PC-3 (cell line): ENCODE results near the gene ARHGEF4. TPM values are rescaled to one million over a fixed set of nuclear protein-coding genes. Genes with fewer than 3 reads are reported as not detected.

Source experiments
- ATAC-seq: fragments of 200-7000 bp; cut with Tn5 transposase; 2 replicates; pipeline ENCODE4 v1.9.1; 2020; ENCODE audit warnings: mild to moderate bottlenecking, moderate library complexity
- BruUV-seq: library from RNA; stranded (reverse); fragments of 400-500 nt; replicated peaks from 2 replicates; lab custom pipeline; 2021; lab: Mats Ljungman, UMichigan
- CTCF ChIA-PET: fragments of 300-600 bp; sonication (Branson Sonifier 250); formaldehyde crosslinking; loops from one replicate; lab custom pipeline; 2022; ENCODE audit warnings: antibody characterized with exemption; lab: Charles Lee
- POLR2A ChIA-PET: fragments of 300-600 bp; sonication (Branson Sonifier 250); formaldehyde crosslinking; loops from one replicate; lab custom pipeline; 2022; ENCODE audit warnings: antibody characterized with exemption; ENCODE audit not compliant: unreplicated experiment; lab: Charles Lee
- DNase-seq: peaks from one replicate; pipeline ENCODE4 v3.0.0-alpha.2; 2015
- H2AFZ ChIP-seq: fragments of 300-600 bp; sonication (generic); 2 replicates; pipeline ENCODE4 v1.6.0; 2016; ENCODE audit warnings: antibody characterized with exemption, low read length
- H3F3A ChIP-seq: fragments of 300-600 bp; sonication (generic); one replicate; pipeline ENCODE4 v1.6.0; 2017; ENCODE audit warnings: antibody characterized with exemption, low read length, control low read depth, mild to moderate bottlenecking; ENCODE audit not compliant: unreplicated experiment
- H3K27ac ChIP-seq: fragments of 300-600 bp; sonication (generic); 2 replicates; pipeline ENCODE4 v1.5.1; 2016; ENCODE audit warnings: mild to moderate bottlenecking, low read length
- H3K27me3 ChIP-seq: fragments of 300-600 bp; sonication (generic); 2 replicates; pipeline ENCODE4 v1.6.1; 2016; ENCODE audit warnings: low read length, mixed read lengths
- H3K36me3 ChIP-seq: fragments of 300-600 bp; sonication (generic); 2 replicates; pipeline ENCODE4 v1.6.1; 2016; ENCODE audit warnings: low read depth, mixed run types, low read length, mixed read lengths
- H3K4me1 ChIP-seq: fragments of 300-600 bp; sonication (generic); 2 replicates; pipeline ENCODE4 v1.5.1; 2016; ENCODE audit warnings: low read length; ENCODE audit not compliant: insufficient read depth
- H3K4me2 ChIP-seq: fragments of 300-600 bp; sonication (generic); 2 replicates; pipeline ENCODE4 v1.6.0; 2016; ENCODE audit warnings: low read length
- H3K4me3 ChIP-seq: fragments of 300-600 bp; sonication (generic); 2 replicates; pipeline ENCODE4 v1.5.1; 2016; ENCODE audit warnings: mild to moderate bottlenecking, low read length, mixed read lengths
- H3K79me2 ChIP-seq: fragments of 300-600 bp; sonication (generic); 2 replicates; pipeline ENCODE4 v1.6.1; 2017; ENCODE audit warnings: low read length, mixed read lengths
- H3K9ac ChIP-seq: fragments of 300-600 bp; sonication (generic); 2 replicates; pipeline ENCODE4 v1.6.0; 2016; ENCODE audit warnings: mild to moderate bottlenecking, low read length
- H3K9me2 ChIP-seq: fragments of 300-600 bp; sonication (generic); replicated peaks from 2 replicates; pipeline ENCODE4 v1.6.1; 2016; ENCODE audit warnings: mixed run types, low read length, mixed read lengths
- H3K9me3 ChIP-seq: fragments of 300-600 bp; sonication (generic); 2 replicates; pipeline ENCODE4 v1.6.1; 2016; ENCODE audit warnings: low read length, mixed read lengths
- H4K20me1 ChIP-seq: fragments of 300-600 bp; sonication (generic); 2 replicates; pipeline ENCODE4 v1.6.1; 2016; ENCODE audit warnings: low read length, mixed read lengths
- EZH2 ChIP-seq: fragments of 300-600 bp; sonication (generic); IDR thresholded peaks from one replicate; pipeline ENCODE4 v1.6.1; 2017; ENCODE audit warnings: antibody characterized with exemption, mild to moderate bottlenecking, low read length; ENCODE audit not compliant: unreplicated experiment
- EZH2phosphoT487 ChIP-seq: fragments of 300-600 bp; sonication (generic); IDR thresholded peaks from 2 replicates; pipeline ENCODE4 v1.6.1; 2018; ENCODE audit warnings: mild to moderate bottlenecking, antibody characterized with exemption, low read length, borderline replicate concordance
- intact Hi-C: fragments of 100-400 bp; cut with micrococcal nuclease; formaldehyde crosslinking; loops from 2 replicates; pipeline ENCODE4 v1.9.0; 2023
- total RNA-seq: library from RNA; depleted of rRNA; stranded (reverse); fragments of >200 nt; gene quantifications from 2 replicates; pipeline ENCODE4 v1.2.3, GENCODE V29; 2014
- TF ChIP-seq, protein P1 (sequence below): fragments of 300-600 bp; sonication (generic); conservative IDR thresholded peaks from 2 replicates; pipeline ENCODE4 v1.5.1; 2017; ENCODE audit warnings: antibody characterized with exemption, low read depth, mild to moderate bottlenecking, low read length

Gene ARHGEF4
- total RNA-seq, 1 experiment from 2014 or later = 21.5 TPM

DNA sequence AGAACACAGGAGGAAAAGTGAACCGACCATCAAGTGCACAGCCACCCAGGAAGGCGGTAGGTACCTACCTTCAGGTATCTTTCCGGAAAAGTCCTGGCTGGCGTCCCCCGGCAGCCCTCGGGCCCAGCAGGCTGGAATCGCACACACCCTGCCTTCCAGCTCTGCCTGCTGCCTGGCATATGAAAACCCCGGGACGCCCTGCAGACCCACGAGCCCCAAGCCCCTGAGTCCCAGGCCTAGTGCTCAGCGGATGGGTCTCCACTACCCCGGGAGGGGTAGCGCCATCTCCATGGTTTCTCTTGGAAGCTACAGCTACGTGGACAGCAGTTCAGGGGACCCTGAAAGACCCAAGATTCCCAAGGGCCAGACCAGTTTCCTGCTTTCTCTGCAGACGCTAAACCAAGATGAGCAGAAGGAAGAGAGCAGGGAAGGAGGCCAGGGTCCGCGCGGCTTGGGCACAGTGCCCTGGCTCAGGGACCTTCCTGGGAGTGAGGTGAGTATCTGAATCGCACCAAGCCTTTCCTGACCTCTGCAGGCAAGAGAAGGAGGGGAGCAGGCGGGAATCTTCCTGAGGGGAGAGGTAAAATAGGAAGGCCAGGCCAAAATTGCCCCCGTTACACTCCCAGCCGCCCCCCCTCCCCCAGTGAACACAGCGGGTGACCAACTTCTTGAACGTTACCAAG, 80.4 kb downstream of the ARHGEF4 start:
- no peaks in the 10 kb centered on the region for H4K20me1 ChIP-seq
- BruUV-seq = no TSS peak
- no peak overlapping the region for H2AFZ ChIP-seq
- H3F3A ChIP-seq = no peaks in the 10 kb centered on the region
- no peak overlapping the region for H3K4me2 ChIP-seq
- CTCF ChIA-PET = no interaction called here
- ATAC-seq (no peak), DNase-seq (no peak)
- intact Hi-C loops = no loop called here
- H3K36me3 ChIP-seq = no peaks in the 10 kb centered on the region; the same call in 1 of the 2 replicates
- no peak overlapping the region for H3K27ac ChIP-seq
- H3K9me2 ChIP-seq = no peaks in the 10 kb centered on the region
- no peak overlapping the region for H3K4me3 ChIP-seq
- no peaks in the 10 kb centered on the region for H3K79me2 ChIP-seq
- no peaks in the 10 kb centered on the region for H3K27me3 ChIP-seq
- TF ChIP-seq EZH2phosphoT487 (no peak), EZH2 (no peak)
- TF ChIP-seq, protein P1, sequence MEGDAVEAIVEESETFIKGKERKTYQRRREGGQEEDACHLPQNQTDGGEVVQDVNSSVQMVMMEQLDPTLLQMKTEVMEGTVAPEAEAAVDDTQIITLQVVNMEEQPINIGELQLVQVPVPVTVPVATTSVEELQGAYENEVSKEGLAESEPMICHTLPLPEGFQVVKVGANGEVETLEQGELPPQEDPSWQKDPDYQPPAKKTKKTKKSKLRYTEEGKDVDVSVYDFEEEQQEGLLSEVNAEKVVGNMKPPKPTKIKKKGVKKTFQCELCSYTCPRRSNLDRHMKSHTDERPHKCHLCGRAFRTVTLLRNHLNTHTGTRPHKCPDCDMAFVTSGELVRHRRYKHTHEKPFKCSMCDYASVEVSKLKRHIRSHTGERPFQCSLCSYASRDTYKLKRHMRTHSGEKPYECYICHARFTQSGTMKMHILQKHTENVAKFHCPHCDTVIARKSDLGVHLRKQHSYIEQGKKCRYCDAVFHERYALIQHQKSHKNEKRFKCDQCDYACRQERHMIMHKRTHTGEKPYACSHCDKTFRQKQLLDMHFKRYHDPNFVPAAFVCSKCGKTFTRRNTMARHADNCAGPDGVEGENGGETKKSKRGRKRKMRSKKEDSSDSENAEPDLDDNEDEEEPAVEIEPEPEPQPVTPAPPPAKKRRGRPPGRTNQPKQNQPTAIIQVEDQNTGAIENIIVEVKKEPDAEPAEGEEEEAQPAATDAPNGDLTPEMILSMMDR = no peak
- H3K4me1 ChIP-seq = peaks cover 5% of the 10 kb centered on the region; the same call in 1 of the 2 replicates
- H3K9ac ChIP-seq = no peak overlapping the region
- no peaks in the 10 kb centered on the region for H3K9me3 ChIP-seq
- POLR2A ChIA-PET = no interaction called here

DNA sequence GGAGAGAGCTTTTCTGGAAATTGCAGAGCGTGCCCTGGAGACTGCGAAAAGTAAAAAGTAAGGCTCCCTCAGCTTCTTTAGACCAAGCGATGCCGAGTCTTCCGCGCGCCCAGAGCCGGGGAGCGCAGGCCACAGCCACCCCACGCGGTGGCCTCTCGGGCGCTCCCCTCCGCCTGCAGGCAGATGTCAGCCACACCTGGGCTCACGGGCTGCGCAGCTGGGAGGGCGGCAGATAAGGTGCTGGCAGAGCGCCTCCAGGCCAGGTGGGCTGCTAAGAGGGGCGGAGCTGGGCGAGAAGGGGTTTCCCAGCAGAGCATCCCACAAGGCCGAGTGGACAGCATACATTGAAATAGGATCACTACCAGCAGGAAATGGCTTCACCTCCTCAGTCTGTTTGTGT, 81.7 kb downstream of the ARHGEF4 start:
- intact Hi-C loops = no loop called here
- Histone ChIP-seq H3K36me3 (no peaks in the 10 kb centered on the region; the same call in 1 of the 2 replicates), H3K9ac (no peak overlapping the region), H3F3A (no peaks in the 10 kb centered on the region), H3K79me2 (no peaks in the 10 kb centered on the region), H3K27me3 (no peaks in the 10 kb centered on the region), H2AFZ (no peak overlapping the region), H3K4me1 (peaks cover under 1% of the 10 kb centered on the region; the same call in 1 of the 2 replicates), H3K9me2 (no peaks in the 10 kb centered on the region), H3K4me3 (no peak overlapping the region), H3K4me2 (no peak overlapping the region), H3K9me3 (no peaks in the 10 kb centered on the region), H4K20me1 (no peaks in the 10 kb centered on the region), H3K27ac (no peak overlapping the region)
- CTCF ChIA-PET = no interaction called here
- no peak for TF ChIP-seq EZH2
- TF ChIP-seq, protein P1 = no peak
- TF ChIP-seq EZH2phosphoT487 = no peak
- ATAC-seq (no peak), DNase-seq (no peak)
- no TSS peak for BruUV-seq
- POLR2A ChIA-PET = no interaction called here
